ENCODE results near the gene LUZP4. TPM values are rescaled to one million over a fixed set of nuclear protein-coding genes. Genes with fewer than 3 reads are reported as not detected.

LUZP4 gene
- total and polyA plus RNA-seq, 2 experiments from 2014 or later, result not detected

DNA sequence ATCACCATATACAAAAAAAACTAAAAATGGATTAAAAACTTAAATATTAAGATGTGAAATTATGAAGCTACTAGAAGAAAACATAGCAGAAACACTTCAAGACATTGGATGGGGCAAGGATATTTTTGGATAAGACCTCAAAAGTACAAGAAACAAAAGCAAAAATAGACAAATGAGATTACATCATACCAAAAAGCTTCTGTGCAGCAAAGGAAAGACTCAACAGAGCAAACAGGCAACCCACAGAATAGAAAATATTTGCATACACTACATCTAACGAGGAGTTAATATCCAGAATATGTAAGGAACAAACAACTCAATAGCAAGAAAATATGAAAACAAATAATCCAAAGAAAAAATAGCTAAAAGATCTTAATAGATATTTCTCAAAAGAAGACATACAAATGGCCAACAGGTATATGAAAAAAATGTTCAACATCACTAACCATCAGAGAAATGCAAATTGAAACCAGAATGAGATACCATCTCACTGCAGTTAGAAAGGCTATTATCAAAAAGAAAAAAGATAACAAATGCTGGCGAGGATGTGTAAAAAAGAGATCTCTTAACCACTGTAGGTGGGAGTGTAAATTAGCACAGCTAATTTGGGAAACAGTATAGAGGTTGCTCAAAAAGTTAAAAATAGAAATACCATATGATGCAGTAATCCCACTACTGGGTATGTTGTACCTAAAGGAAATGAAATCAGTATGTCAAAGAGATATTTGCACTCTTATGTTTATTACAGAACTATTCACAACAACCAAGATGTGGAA is 37.9 kb upstream of the LUZP4 start:
- Histone ChIP-seq H3F3A (replicated peaks; ENCODE audit: low read depth) (no peaks in the 10 kb centered on the region), H2AFZ (no peak overlapping the region), H3K79me2 (replicated peaks; ENCODE audit: insufficient read depth) (no peaks in the 10 kb centered on the region), H3K27ac (ENCODE audit: low read depth) (no peak overlapping the region), H3K4me3 (no peak overlapping the region), H3K27me3 (ENCODE audit: insufficient read depth) (no peaks in the 10 kb centered on the region), H3K9me2 (ENCODE audit: insufficient read depth) (no peaks in the 10 kb centered on the region), H4K20me1 (replicated peaks; ENCODE audit: insufficient read depth) (no peaks in the 10 kb centered on the region), H3K36me3 (ENCODE audit: insufficient read depth) (no peaks in the 10 kb centered on the region), H3K4me1 (ENCODE audit: insufficient read depth) (no peaks in the 10 kb centered on the region), H3K4me2 (no peak overlapping the region)
- no peak for TF ChIP-seq STAT1 (IDR thresholded peaks at IDR 0.05; ENCODE audit: unreplicated experiment)
- TF ChIP-seq, protein P1, sequence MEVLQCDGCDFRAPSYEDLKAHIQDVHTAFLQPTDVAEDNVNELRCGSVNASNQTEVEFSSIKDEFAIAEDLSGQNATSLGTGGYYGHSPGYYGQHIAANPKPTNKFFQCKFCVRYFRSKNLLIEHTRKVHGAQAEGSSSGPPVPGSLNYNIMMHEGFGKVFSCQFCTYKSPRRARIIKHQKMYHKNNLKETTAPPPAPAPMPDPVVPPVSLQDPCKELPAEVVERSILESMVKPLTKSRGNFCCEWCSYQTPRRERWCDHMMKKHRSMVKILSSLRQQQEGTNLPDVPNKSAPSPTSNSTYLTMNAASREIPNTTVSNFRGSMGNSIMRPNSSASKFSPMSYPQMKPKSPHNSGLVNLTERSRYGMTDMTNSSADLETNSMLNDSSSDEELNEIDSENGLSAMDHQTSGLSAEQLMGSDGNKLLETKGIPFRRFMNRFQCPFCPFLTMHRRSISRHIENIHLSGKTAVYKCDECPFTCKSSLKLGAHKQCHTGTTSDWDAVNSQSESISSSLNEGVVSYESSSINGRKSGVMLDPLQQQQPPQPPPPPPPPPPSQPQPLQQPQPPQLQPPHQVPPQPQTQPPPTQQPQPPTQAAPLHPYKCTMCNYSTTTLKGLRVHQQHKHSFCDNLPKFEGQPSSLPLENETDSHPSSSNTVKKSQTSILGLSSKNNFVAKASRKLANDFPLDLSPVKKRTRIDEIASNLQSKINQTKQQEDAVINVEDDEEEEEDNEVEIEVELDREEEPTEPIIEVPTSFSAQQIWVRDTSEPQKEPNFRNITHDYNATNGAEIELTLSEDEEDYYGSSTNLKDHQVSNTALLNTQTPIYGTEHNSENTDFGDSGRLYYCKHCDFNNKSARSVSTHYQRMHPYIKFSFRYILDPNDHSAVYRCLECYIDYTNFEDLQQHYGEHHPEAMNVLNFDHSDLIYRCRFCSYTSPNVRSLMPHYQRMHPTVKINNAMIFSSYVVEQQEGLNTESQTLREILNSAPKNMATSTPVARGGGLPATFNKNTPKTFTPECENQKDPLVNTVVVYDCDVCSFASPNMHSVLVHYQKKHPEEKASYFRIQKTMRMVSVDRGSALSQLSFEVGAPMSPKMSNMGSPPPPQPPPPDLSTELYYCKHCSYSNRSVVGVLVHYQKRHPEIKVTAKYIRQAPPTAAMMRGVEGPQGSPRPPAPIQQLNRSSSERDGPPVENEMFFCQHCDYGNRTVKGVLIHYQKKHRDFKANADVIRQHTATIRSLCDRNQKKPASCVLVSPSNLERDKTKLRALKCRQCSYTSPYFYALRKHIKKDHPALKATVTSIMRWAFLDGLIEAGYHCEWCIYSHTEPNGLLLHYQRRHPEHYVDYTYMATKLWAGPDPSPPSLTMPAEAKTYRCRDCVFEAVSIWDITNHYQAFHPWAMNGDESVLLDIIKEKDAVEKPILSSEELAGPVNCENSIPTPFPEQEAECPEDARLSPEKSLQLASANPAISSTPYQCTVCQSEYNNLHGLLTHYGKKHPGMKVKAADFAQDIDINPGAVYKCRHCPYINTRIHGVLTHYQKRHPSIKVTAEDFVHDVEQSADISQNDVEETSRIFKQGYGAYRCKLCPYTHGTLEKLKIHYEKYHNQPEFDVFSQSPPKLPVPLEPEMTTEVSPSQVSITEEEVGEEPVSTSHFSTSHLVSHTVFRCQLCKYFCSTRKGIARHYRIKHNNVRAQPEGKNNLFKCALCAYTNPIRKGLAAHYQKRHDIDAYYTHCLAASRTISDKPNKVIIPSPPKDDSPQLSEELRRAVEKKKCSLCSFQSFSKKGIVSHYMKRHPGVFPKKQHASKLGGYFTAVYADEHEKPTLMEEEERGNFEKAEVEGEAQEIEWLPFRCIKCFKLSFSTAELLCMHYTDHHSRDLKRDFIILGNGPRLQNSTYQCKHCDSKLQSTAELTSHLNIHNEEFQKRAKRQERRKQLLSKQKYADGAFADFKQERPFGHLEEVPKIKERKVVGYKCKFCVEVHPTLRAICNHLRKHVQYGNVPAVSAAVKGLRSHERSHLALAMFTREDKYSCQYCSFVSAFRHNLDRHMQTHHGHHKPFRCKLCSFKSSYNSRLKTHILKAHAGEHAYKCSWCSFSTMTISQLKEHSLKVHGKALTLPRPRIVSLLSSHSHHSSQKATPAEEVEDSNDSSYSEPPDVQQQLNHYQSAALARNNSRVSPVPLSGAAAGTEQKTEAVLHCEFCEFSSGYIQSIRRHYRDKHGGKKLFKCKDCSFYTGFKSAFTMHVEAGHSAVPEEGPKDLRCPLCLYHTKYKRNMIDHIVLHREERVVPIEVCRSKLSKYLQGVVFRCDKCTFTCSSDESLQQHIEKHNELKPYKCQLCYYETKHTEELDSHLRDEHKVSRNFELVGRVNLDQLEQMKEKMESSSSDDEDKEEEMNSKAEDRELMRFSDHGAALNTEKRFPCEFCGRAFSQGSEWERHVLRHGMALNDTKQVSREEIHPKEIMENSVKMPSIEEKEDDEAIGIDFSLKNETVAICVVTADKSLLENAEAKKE (CRISPR knock-in tag; IDR thresholded peaks at IDR 0.05), result no peak
- ATAC-seq (no peak), DNase-seq (ENCODE audit: low spot score) (no peak)
- Mint-ChIP-seq H3K4me3 (no peak overlapping the region), H3K36me3 (ENCODE audit: low read depth) (no peaks in the 10 kb centered on the region), H3K27me3 (ENCODE audit: insufficient read depth, low read depth, poor library complexity) (no peaks in the 10 kb centered on the region), H3K9me3 (no peaks in the 10 kb centered on the region), H3K27ac (no peak overlapping the region), H3K4me1 (no peaks in the 10 kb centered on the region)

DNA sequence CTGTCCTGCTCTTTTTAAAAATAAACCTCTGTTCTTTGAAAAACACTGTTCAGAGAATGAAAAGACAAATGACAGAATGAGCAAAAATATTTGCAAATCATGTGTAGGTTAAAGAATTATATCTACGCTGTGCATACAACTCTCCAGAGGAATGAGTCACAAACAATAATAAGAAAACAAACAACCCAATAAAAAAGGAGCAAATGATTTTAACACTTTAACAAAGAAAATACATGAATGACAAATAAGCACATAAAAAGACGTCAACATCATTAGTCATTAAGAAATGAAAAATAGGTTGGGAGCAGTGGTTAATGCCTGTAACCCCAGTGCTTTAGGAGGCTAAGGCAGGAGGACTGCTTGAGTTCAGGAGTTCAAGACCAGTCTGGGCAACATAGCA is 34.5 kb upstream of the LUZP4 start:
- Histone ChIP-seq H3K4me2 (no peak overlapping the region), H4K20me1 (replicated peaks; ENCODE audit: insufficient read depth) (no peaks in the 10 kb centered on the region), H3K27ac (ENCODE audit: low read depth) (no peak overlapping the region), H3K27me3 (ENCODE audit: insufficient read depth) (no peaks in the 10 kb centered on the region), H3K4me3 (no peak overlapping the region), H3K4me1 (ENCODE audit: insufficient read depth) (no peaks in the 10 kb centered on the region), H3K9me2 (ENCODE audit: insufficient read depth) (no peaks in the 10 kb centered on the region), H3F3A (replicated peaks; ENCODE audit: low read depth) (no peaks in the 10 kb centered on the region), H2AFZ (no peak overlapping the region), H3K36me3 (ENCODE audit: insufficient read depth) (no peaks in the 10 kb centered on the region), H3K79me2 (replicated peaks; ENCODE audit: insufficient read depth) (no peaks in the 10 kb centered on the region)
- no peaks in the 10 kb centered on the region for H3K4me1 Mint-ChIP-seq
- ATAC-seq, result no peak
- H3K27me3 Mint-ChIP-seq (ENCODE audit: insufficient read depth, low read depth, poor library complexity), result no peaks in the 10 kb centered on the region
- no peak overlapping the region for H3K4me3 Mint-ChIP-seq
- no peak for DNase-seq (ENCODE audit: low spot score)
- H3K9me3 Mint-ChIP-seq, result no peaks in the 10 kb centered on the region
- H3K27ac Mint-ChIP-seq, result no peak overlapping the region
- H3K36me3 Mint-ChIP-seq (ENCODE audit: low read depth), result no peaks in the 10 kb centered on the region
- TF ChIP-seq EZH2phosphoT487 (IDR thresholded peaks at IDR 0.05; ENCODE audit: unreplicated experiment), result no peak
- no peak for TF ChIP-seq POLR2AphosphoS5 (IDR thresholded peaks at IDR 0.05; ENCODE audit: low read depth)
- TF ChIP-seq NANOG (IDR thresholded peaks at IDR 0.05; ENCODE audit: borderline replicate concordance), result no peak
- no peak for TF ChIP-seq EZH2 (IDR thresholded peaks at IDR 0.05; ENCODE audit: low read depth, unreplicated experiment)
- no peak for TF ChIP-seq ZNF114 (CRISPR knock-in tag; IDR thresholded peaks at IDR 0.05)
- no peak for TF ChIP-seq ZNF331 (CRISPR knock-in tag; IDR thresholded peaks at IDR 0.05; ENCODE audit: low read depth)
- TF ChIP-seq, protein P2, sequence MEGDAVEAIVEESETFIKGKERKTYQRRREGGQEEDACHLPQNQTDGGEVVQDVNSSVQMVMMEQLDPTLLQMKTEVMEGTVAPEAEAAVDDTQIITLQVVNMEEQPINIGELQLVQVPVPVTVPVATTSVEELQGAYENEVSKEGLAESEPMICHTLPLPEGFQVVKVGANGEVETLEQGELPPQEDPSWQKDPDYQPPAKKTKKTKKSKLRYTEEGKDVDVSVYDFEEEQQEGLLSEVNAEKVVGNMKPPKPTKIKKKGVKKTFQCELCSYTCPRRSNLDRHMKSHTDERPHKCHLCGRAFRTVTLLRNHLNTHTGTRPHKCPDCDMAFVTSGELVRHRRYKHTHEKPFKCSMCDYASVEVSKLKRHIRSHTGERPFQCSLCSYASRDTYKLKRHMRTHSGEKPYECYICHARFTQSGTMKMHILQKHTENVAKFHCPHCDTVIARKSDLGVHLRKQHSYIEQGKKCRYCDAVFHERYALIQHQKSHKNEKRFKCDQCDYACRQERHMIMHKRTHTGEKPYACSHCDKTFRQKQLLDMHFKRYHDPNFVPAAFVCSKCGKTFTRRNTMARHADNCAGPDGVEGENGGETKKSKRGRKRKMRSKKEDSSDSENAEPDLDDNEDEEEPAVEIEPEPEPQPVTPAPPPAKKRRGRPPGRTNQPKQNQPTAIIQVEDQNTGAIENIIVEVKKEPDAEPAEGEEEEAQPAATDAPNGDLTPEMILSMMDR (conservative IDR thresholded peaks at IDR 0.05; ENCODE audit: low read depth in 2 of 2), result no peak
- TF ChIP-seq, protein P3, sequence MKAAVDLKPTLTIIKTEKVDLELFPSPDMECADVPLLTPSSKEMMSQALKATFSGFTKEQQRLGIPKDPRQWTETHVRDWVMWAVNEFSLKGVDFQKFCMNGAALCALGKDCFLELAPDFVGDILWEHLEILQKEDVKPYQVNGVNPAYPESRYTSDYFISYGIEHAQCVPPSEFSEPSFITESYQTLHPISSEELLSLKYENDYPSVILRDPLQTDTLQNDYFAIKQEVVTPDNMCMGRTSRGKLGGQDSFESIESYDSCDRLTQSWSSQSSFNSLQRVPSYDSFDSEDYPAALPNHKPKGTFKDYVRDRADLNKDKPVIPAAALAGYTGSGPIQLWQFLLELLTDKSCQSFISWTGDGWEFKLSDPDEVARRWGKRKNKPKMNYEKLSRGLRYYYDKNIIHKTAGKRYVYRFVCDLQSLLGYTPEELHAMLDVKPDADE (IDR thresholded peaks at IDR 0.05), result no peak
- no peak for TF ChIP-seq JUNB (IDR thresholded peaks at IDR 0.05; ENCODE audit: unreplicated experiment)
- TF ChIP-seq STAT1 (IDR thresholded peaks at IDR 0.05; ENCODE audit: unreplicated experiment), result no peak
